ENCODE data around the gene CFAP45. TPM values are rescaled to one million over a fixed set of nuclear protein-coding genes. Genes with fewer than 3 reads are reported as not detected.

CFAP45 gene
- total RNA-seq, 2 experiments from 2014 or later, result 0.63 TPM; not detected in 1

DNA sequence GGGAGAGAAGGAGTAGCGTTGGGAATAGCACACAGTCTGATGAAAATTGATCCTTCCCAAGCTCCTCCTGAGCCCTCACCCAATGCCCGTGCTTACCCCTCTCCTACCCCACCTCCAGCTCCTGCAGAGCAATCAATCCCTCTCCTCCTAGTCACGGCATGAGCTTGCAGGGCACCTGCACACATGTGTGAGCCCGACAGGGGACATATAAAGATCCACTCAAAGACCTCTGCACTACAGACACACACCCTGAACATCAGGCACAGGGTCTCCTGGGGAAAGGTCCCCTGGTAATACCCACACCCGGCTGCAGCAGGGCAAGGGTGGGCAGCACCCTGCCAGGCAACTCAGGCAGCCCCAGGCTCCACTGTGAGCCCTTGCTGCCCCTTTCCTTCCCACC is 37.9 kb downstream of the CFAP45 start:
- BruUV-seq (replicated peaks), result no TSS peak
- intact Hi-C loops (cut with micrococcal nuclease; ENCODE audit: unreplicated experiment), result no loop called here
- DNase-seq (ENCODE audit: low spot score), result no peak
- no peak overlapping the region for H3K4me2 ChIP-seq (ENCODE audit: low read length)
- POLR2A ChIA-PET, result no interaction called here
- H3K36me3 ChIP-seq (ENCODE audit: insufficient read depth, low read length), result no peaks in the 10 kb centered on the region
- no peaks in the 10 kb centered on the region for H3K79me2 ChIP-seq (ENCODE audit: insufficient read depth, low read depth, low read length)
- TF ChIP-seq, protein P1, sequence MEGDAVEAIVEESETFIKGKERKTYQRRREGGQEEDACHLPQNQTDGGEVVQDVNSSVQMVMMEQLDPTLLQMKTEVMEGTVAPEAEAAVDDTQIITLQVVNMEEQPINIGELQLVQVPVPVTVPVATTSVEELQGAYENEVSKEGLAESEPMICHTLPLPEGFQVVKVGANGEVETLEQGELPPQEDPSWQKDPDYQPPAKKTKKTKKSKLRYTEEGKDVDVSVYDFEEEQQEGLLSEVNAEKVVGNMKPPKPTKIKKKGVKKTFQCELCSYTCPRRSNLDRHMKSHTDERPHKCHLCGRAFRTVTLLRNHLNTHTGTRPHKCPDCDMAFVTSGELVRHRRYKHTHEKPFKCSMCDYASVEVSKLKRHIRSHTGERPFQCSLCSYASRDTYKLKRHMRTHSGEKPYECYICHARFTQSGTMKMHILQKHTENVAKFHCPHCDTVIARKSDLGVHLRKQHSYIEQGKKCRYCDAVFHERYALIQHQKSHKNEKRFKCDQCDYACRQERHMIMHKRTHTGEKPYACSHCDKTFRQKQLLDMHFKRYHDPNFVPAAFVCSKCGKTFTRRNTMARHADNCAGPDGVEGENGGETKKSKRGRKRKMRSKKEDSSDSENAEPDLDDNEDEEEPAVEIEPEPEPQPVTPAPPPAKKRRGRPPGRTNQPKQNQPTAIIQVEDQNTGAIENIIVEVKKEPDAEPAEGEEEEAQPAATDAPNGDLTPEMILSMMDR (conservative IDR thresholded peaks at IDR 0.05; ENCODE audit: low read length), result no peak
- no peak overlapping the region for H3K27ac ChIP-seq (ENCODE audit: low read depth, low read length, poor library complexity, severe bottlenecking)
- H3K4me3 ChIP-seq (ENCODE audit: low read depth, low read length, poor library complexity, severe bottlenecking), result no peak overlapping the region
- no peaks in the 10 kb centered on the region for H3K9me3 ChIP-seq (ENCODE audit: low read length)
- H2AFZ ChIP-seq (ENCODE audit: low read length), result no peak overlapping the region
- no peaks in the 10 kb centered on the region for H3K9me2 ChIP-seq (ENCODE audit: insufficient read depth, low read length)
- H3K4me1 ChIP-seq (ENCODE audit: insufficient read depth, low read length, poor library complexity, severe bottlenecking), result no peaks in the 10 kb centered on the region
- CTCF ChIA-PET (ENCODE audit: unreplicated experiment), result interaction anchor here (0.5 kb wide), 1 partner anchor 91 kb away, joined by 3 read pairs; no protein-coding TSS in a partner anchor
- H4K20me1 ChIP-seq (ENCODE audit: insufficient read depth, low read length), result no peaks in the 10 kb centered on the region

- CTCF ChIA-PET (ENCODE audit: unreplicated experiment), result interaction anchor here (0.5 kb wide), 1 partner anchor 92 kb away, joined by 3 read pairs; no protein-coding TSS in a partner anchor
Measured at GRCh38 chr1:159861218-159861617, 38.7 kb downstream of the CFAP45 start.

DNA sequence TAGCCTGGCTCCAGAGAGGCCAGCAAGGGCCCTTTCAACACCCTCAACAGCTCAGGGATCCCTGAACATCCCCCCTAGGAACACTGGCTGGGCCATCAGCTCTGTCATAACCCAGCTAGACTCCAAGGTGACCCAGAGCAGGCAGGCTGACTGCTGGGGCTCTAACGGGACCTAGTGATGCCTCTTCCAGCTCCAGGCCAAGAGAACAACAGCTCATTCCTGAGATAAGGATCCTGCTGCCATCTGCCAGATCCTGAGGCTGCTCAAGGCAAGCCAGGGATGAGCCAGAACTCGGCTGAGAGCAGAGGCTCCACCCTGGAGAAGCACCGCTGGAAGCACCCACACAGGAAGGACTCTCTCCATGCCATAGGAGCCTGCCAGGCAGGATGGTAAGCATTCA is 39.5 kb downstream of the CFAP45 start:
- TF ChIP-seq, protein P1 (conservative IDR thresholded peaks at IDR 0.05; ENCODE audit: low read length), result no peak
- no peak for TF ChIP-seq EZH2phosphoT487 (IDR thresholded peaks at IDR 0.05; ENCODE audit: borderline replicate concordance, low read depth, low read length)
- Histone ChIP-seq H2AFZ (ENCODE audit: low read length) (no peak overlapping the region), H4K20me1 (ENCODE audit: insufficient read depth, low read length) (no peaks in the 10 kb centered on the region), H3K36me3 (ENCODE audit: insufficient read depth, low read length) (no peaks in the 10 kb centered on the region), H3K79me2 (ENCODE audit: insufficient read depth, low read depth, low read length) (no peaks in the 10 kb centered on the region), H3K9me3 (ENCODE audit: low read length) (no peaks in the 10 kb centered on the region), H3K4me1 (ENCODE audit: insufficient read depth, low read length, poor library complexity, severe bottlenecking) (no peaks in the 10 kb centered on the region), H3K9me2 (ENCODE audit: insufficient read depth, low read length) (no peaks in the 10 kb centered on the region), H3K4me3 (ENCODE audit: low read depth, low read length, poor library complexity, severe bottlenecking) (no peak overlapping the region), H3K4me2 (ENCODE audit: low read length) (no peak overlapping the region), H3K27ac (ENCODE audit: low read depth, low read length, poor library complexity, severe bottlenecking) (no peak overlapping the region)
- intact Hi-C loops (cut with micrococcal nuclease; ENCODE audit: unreplicated experiment), result no loop called here
- ChIA-PET POLR2A (no interaction called here), CTCF (ENCODE audit: unreplicated experiment) (no interaction called here)
- no TSS peak for BruUV-seq (replicated peaks)
- DNase-seq (ENCODE audit: low spot score), result no peak

More at GRCh38 chr1:159861218-159861617, 38.7 kb downstream of the CFAP45 start:
- Histone ChIP-seq H3K4me1 (ENCODE audit: insufficient read depth, low read length, poor library complexity, severe bottlenecking) (no peaks in the 10 kb centered on the region), H3K36me3 (ENCODE audit: insufficient read depth, low read length) (no peaks in the 10 kb centered on the region), H3K4me2 (ENCODE audit: low read length) (no peak overlapping the region), H3K9me2 (ENCODE audit: insufficient read depth, low read length) (no peaks in the 10 kb centered on the region), H3K4me3 (ENCODE audit: low read depth, low read length, poor library complexity, severe bottlenecking) (no peak overlapping the region), H3K9me3 (ENCODE audit: low read length) (no peaks in the 10 kb centered on the region), H2AFZ (ENCODE audit: low read length) (no peak overlapping the region), H3K79me2 (ENCODE audit: insufficient read depth, low read depth, low read length) (no peaks in the 10 kb centered on the region), H3K27ac (ENCODE audit: low read depth, low read length, poor library complexity, severe bottlenecking) (no peak overlapping the region), H4K20me1 (ENCODE audit: insufficient read depth, low read length) (no peaks in the 10 kb centered on the region)
- intact Hi-C loops (cut with micrococcal nuclease; ENCODE audit: unreplicated experiment), result no loop called here
- TF ChIP-seq EZH2phosphoT487 (IDR thresholded peaks at IDR 0.05; ENCODE audit: borderline replicate concordance, low read depth, low read length), result no peak
- TF ChIP-seq, protein P1 (conservative IDR thresholded peaks at IDR 0.05; ENCODE audit: low read length), result no peak
- no TSS peak for BruUV-seq (replicated peaks)
- DNase-seq (ENCODE audit: low spot score), result no peak
- POLR2A ChIA-PET, result no interaction called here

Data from OCI-LY7 (cell line).